Gastrocnemius medialis (tissue), 4 donors: ENCODE results near the gene CARNS1. TPM values are rescaled to one million over a fixed set of nuclear protein-coding genes. Genes with fewer than 3 reads are reported as not detected.
A peak's percentile ranks its signal among the peaks of the same experiment; 100 is the strongest.

ENCODE experiments used
- ATAC-seq, 2 donors: fragments of 150-250 bp; one replicate each; pipeline ENCODE4 v1.9.1; 2016
- DNase-seq, 2 donors: peaks; one replicate each; pipeline ENCODE4 v3.0.0-alpha.2; 2019
- H3K27ac ChIP-seq, 4 donors: fragments of 200-600 bp; sonication (generic); 1 replicate in 1 of 4; 2 replicates in 3 of 4; pipeline ENCODE4 v1.5.1; 2016 to 2018; ENCODE audit warnings: mild to moderate bottlenecking in 2 of 4, moderate library complexity in 1 of 4
- H3K27me3 ChIP-seq, 3 donors: fragments of 200-600 bp; sonication (generic) in 2 of 3; 1 replicate in 1 of 3; 2 replicates in 2 of 3; pipeline versions ENCODE4 v1.5.1 to v1.6.0; 2016 to 2019; ENCODE audit warnings: mild to moderate bottlenecking in 1 of 3, moderate library complexity in 1 of 3
- H3K36me3 ChIP-seq, 2 donors: fragments of 200-600 bp; sonication (generic) in 1 of 2; one replicate each; pipeline ENCODE4 v1.5.1; 2017 to 2018
- H3K4me1 ChIP-seq, 2 donors: fragments of 200-600 bp; sonication (generic) in 1 of 2; one replicate each; pipeline ENCODE4 v1.5.1; 2016 to 2017; ENCODE audit warnings: mild to moderate bottlenecking in 2 of 2
- H3K4me3 ChIP-seq, 4 donors: fragments of 200-600 bp; sonication (generic) in 3 of 4; 1 replicate in 1 of 4; 2 replicates in 3 of 4; pipeline ENCODE4 v1.5.1; 2016 to 2019; ENCODE audit warnings: mild to moderate bottlenecking in 2 of 4
- H3K9me3 ChIP-seq, 3 donors: fragments of 200-600 bp; sonication (generic) in 2 of 3; 1 replicate in 1 of 3; 2 replicates in 2 of 3; pipeline ENCODE4 v1.5.1; 2016 to 2019
- CTCF ChIP-seq, 5 experiments: fragments of 450-650 bp in 3 of 5; fragments of 200-600 bp in 2 of 5; sonication (generic) in 2 of 5; IDR thresholded peaks in 4 of 5; conservative IDR thresholded peaks in 1 of 5; 1 replicate in 4 of 5; 2 replicates in 1 of 5; pipeline ENCODE4 v1.5.1; 2016 to 2019; ENCODE audit warnings: antibody characterized with exemption in 5 of 5, mild to moderate bottlenecking in 3 of 5, moderate library complexity in 3 of 5
- POLR2A ChIP-seq, 2 donors: fragments of 450-650 bp; IDR thresholded peaks; one replicate each; pipeline ENCODE4 v1.6.1; 2017; ENCODE audit warnings: antibody characterized with exemption in 2 of 2, mild to moderate bottlenecking in 2 of 2, moderate library complexity in 2 of 2
- in situ Hi-C, 4 donors: fragments of 200-750 bp; cut with MboI; loops; one replicate each; pipeline versions ENCODE4 v1.15.0 to v1.8.0; 2017; ENCODE audit warnings: low sequenced_read_pairs in 4 of 4
- intact Hi-C: fragments of 100-400 bp; cut with DNase I; formaldehyde crosslinking; loops from one replicate; pipeline ENCODE4 v1.15.1; 2023; ENCODE audit warnings: low total_unique reads
- total RNA-seq, 4 donors: library from RNA; depleted of rRNA; stranded (reverse); fragments of >200 nt; gene quantifications; one replicate each; pipeline versions ENCODE4 v1.1.0 to v1.2.3, GENCODE V29; 2016

CARNS1 gene
- total RNA-seq, 4 donors from 2014 or later, result 2.5 to 11.0 (median 4.9) TPM

GRCh38 chr11:67418476-67419281 lies 3.2 kb downstream of the CARNS1 start:
- Histone ChIP-seq H3K27ac (peak overlapping the region; percentile 78 to 97 (median 87)), H3K36me3 (no peaks in the 10 kb centered on the region), H3K4me1 (peaks cover 46 to 57% of the 10 kb centered on the region in 2 donors), H3K4me3 (peak overlapping the region in 2 of 4 donors; percentile 14 to 21), H3K9me3 (no peaks in the 10 kb centered on the region), H3K27me3 (no peaks in the 10 kb centered on the region)
- peak; percentile 8 to 52 for ATAC-seq
- in situ Hi-C loops (no loop called here), intact Hi-C loops (no loop called here)
- TF ChIP-seq CTCF (IDR thresholded peaks at IDR 0.05 in 4 of 5, conservative IDR thresholded peaks at IDR 0.05 in 1 of 5) (no peak), POLR2A (IDR thresholded peaks at IDR 0.05) (no peak)
- DNase-seq, result peak in 1 of 2 donors; percentile 85

GRCh38 chr11:67419325-67420049 lies 4.0 kb downstream of the CARNS1 start:
- intact Hi-C loops, result loop anchor here (10.0 kb wide), 2 partner anchors 165 to 1365 kb away; partner anchors contain the start of genes GSTP1 and SF3B2

GRCh38 chr11:67420147-67420645 lies 4.7 kb downstream of the CARNS1 start:
- intact Hi-C loops, result loop anchor here (10.0 kb wide), 2 partner anchors 165 to 1365 kb away; partner anchors contain the start of genes GSTP1 and SF3B2
- in situ Hi-C loops, result no loop called here
- ATAC-seq, result peak; percentile 1 to 9

More at GRCh38 chr11:67419325-67420049, 4.0 kb downstream of the CARNS1 start:
- Histone ChIP-seq H3K27me3 (no peaks in the 10 kb centered on the region), H3K27ac (peak overlapping the region; percentile 78 to 97 (median 87)), H3K4me1 (peaks cover 46 to 57% of the 10 kb centered on the region in 2 donors), H3K36me3 (no peaks in the 10 kb centered on the region), H3K9me3 (no peaks in the 10 kb centered on the region), H3K4me3 (peak overlapping the region in 1 of 4 donors; percentile 50)
- DNase-seq, result no peak
- TF ChIP-seq POLR2A (IDR thresholded peaks at IDR 0.05) (no peak), CTCF (IDR thresholded peaks at IDR 0.05 in 4 of 5, conservative IDR thresholded peaks at IDR 0.05 in 1 of 5) (no peak)
- in situ Hi-C loops, result no loop called here
- no peak for ATAC-seq

More at GRCh38 chr11:67420147-67420645, 4.7 kb downstream of the CARNS1 start:
- no peak for DNase-seq
- Histone ChIP-seq H3K9me3 (no peaks in the 10 kb centered on the region), H3K36me3 (no peaks in the 10 kb centered on the region), H3K27ac (peak overlapping the region; percentile 78 to 97 (median 87)), H3K27me3 (no peaks in the 10 kb centered on the region), H3K4me1 (peaks cover 46 to 53% of the 10 kb centered on the region in 2 donors), H3K4me3 (peak overlapping the region; percentile 21 to 77 (median 54))
- TF ChIP-seq POLR2A (IDR thresholded peaks at IDR 0.05) (no peak), CTCF (IDR thresholded peaks at IDR 0.05 in 4 of 5, conservative IDR thresholded peaks at IDR 0.05 in 1 of 5) (no peak)
